ENCODE measurements around the gene AGRN.

- TF ChIP-seq POLR2A (IDR thresholded peaks at IDR 0.05) (no peak), CTCF (IDR thresholded peaks at IDR 0.05) (peak in 1 of 7 experiments; percentile 9), POLR2AphosphoS5 (IDR thresholded peaks at IDR 0.05) (peak in 1 of 3 donors; percentile 18)
These were observed 39.8 kb downstream of the AGRN start for GRCh38 chr1:1059494-1060280.
